Endothelial cell of umbilical vein (primary cell): Measurements from ENCODE around the gene SP140. TPM values are rescaled to one million over a fixed set of nuclear protein-coding genes. Genes with fewer than 3 reads are reported as not detected.

Source experiments
- BruUV-seq: library from RNA; stranded (reverse); fragments of 400-500 nt; replicated peaks from 2 replicates; lab custom pipeline; 2021; lab: Mats Ljungman, UMichigan
- CTCF ChIA-PET: fragments of 300-600, 350-600 bp; sonication (Branson Sonifier 250); formaldehyde crosslinking; loops from one replicate; lab custom pipeline; 2021; ENCODE audit warnings: antibody characterized with exemption, inconsistent platforms; lab: Charles Lee
- POLR2A ChIA-PET: fragments of 300-600, 350-600 bp; sonication (Branson Sonifier 250); formaldehyde crosslinking; loops from one replicate; lab custom pipeline; 2021; ENCODE audit warnings: antibody characterized with exemption, inconsistent platforms; lab: Charles Lee
- DNase-seq: peaks from one replicate; pipeline ENCODE4 v3.0.0-alpha.2; 2011; ENCODE audit warnings: low read depth, low spot score
- FAIRE-seq: peaks from 2 replicates; lab custom pipeline; 2011; peaks lifted over from hg19 to GRCh38; lab: Jason Lieb, UNC
- H2AFZ ChIP-seq: 2 replicates; pipeline ENCODE4 v1.6.0; 2012; ENCODE audit warnings: low read depth, low read length, control low read depth, inconsistent platforms
- H3K27ac ChIP-seq: 2 replicates; pipeline ENCODE4 v1.5.1; 2011; ENCODE audit warnings: low read depth, mild to moderate bottlenecking, control low read depth, low read length, moderate library complexity; ENCODE audit not compliant: insufficient read depth
- H3K27me3 ChIP-seq, 2 experiments: 2 replicates each; pipeline versions ENCODE4 v1.6.0 to v1.6.1; 2011; ENCODE audit warnings: low read length in 2 of 2, mixed read lengths in 1 of 2; ENCODE audit not compliant: control insufficient read depth in 2 of 2, insufficient read depth in 2 of 2
- H3K36me3 ChIP-seq, 2 experiments: 2 replicates in 1 of 2; 3 replicates in 1 of 2; pipeline ENCODE4 v1.5.1; 2011; ENCODE audit warnings: low read length in 2 of 2, mild to moderate bottlenecking in 1 of 2, moderate library complexity in 1 of 2; ENCODE audit not compliant: control insufficient read depth in 2 of 2, insufficient read depth in 2 of 2; ENCODE audit errors: extremely low read depth in 1 of 2
- H3K4me1 ChIP-seq: 3 replicates; pipeline ENCODE4 v1.5.1; 2011; ENCODE audit warnings: mild to moderate bottlenecking, low read length; ENCODE audit not compliant: control insufficient read depth, insufficient read depth; ENCODE audit errors: extremely low read depth
- H3K4me2 ChIP-seq: 2 replicates; pipeline ENCODE4 v1.6.1; 2011; ENCODE audit warnings: low read length, control low read depth, mixed read lengths; ENCODE audit not compliant: insufficient read depth
- H3K4me3 ChIP-seq, 3 experiments: fragments of 200-600 bp in 1 of 3; sonication (generic), shearing (Covaris generic) in 1 of 3; replicated peaks in 1 of 3; 2 replicates each; pipeline ENCODE4 v1.5.1; 2011 to 2016; ENCODE audit warnings: control low read depth in 3 of 3, low read length in 3 of 3, mild to moderate bottlenecking in 2 of 3, inconsistent platforms in 1 of 3, low read depth in 1 of 3, moderate library complexity in 1 of 3; ENCODE audit not compliant: insufficient read depth in 1 of 3
- H3K79me2 ChIP-seq: 2 replicates; pipeline ENCODE4 v1.6.0; 2012; ENCODE audit warnings: low read length, inconsistent platforms; ENCODE audit not compliant: control insufficient read depth, insufficient read depth
- H3K9ac ChIP-seq: replicated peaks from 2 replicates; pipeline ENCODE3; 2011; ENCODE audit warnings: low read length, control low read depth; ENCODE audit not compliant: insufficient read depth; ENCODE audit errors: extremely low read depth
- H3K9me1 ChIP-seq: replicated peaks from 3 replicates; pipeline ENCODE4 v1.6.0; 2011; ENCODE audit warnings: mild to moderate bottlenecking, low read length; ENCODE audit not compliant: control insufficient read depth, insufficient read depth; ENCODE audit errors: extremely low read depth
- H3K9me3 ChIP-seq: replicated peaks from 2 replicates; pipeline ENCODE4 v1.5.1; 2012; ENCODE audit warnings: low read length, inconsistent platforms; ENCODE audit not compliant: control insufficient read depth, insufficient read depth
- H4K20me1 ChIP-seq: replicated peaks from 2 replicates; pipeline ENCODE3; 2011; ENCODE audit warnings: mild to moderate bottlenecking, low read length; ENCODE audit not compliant: control insufficient read depth, insufficient read depth; ENCODE audit errors: extremely low read depth
- EZH2 ChIP-seq: IDR thresholded peaks from 2 replicates; pipeline ENCODE4 v1.6.1; 2012; ENCODE audit warnings: borderline replicate concordance, low read depth, mild to moderate bottlenecking, moderate library complexity, low read length, inconsistent platforms; ENCODE audit not compliant: severe bottlenecking
- FOS ChIP-seq: IDR thresholded peaks from 2 replicates; pipeline ENCODE4 v1.6.1; 2011; ENCODE audit warnings: mild to moderate bottlenecking, low read length, moderate library complexity, borderline replicate concordance; ENCODE audit not compliant: insufficient read depth
- GATA2 ChIP-seq: IDR thresholded peaks from 2 replicates; pipeline ENCODE4 v1.7.0; 2011; ENCODE audit warnings: low read depth, mild to moderate bottlenecking, moderate library complexity, mixed read lengths, low read length; ENCODE audit not compliant: insufficient read length, insufficient read depth
- JUN ChIP-seq: IDR thresholded peaks from 2 replicates; pipeline ENCODE4 v1.6.1; 2011; ENCODE audit warnings: borderline replicate concordance, low read depth; ENCODE audit not compliant: insufficient read length, insufficient read depth
- MAX ChIP-seq: IDR thresholded peaks from 2 replicates; pipeline ENCODE4 v1.6.1; 2011; ENCODE audit not compliant: insufficient read depth, insufficient read length
- MYC ChIP-seq: IDR thresholded peaks from one replicate; pipeline ENCODE4 v1.6.1; 2011; ENCODE audit warnings: mild to moderate bottlenecking, low read depth, low read length
- POLR2A ChIP-seq: IDR thresholded peaks from 2 replicates; pipeline ENCODE4 v1.6.1; 2012; ENCODE audit warnings: low read depth, mild to moderate bottlenecking, control low read depth, low read length
- POLR2AphosphoS5 ChIP-seq: IDR thresholded peaks from 2 replicates; pipeline ENCODE4 v1.6.1; 2012; ENCODE audit warnings: low read depth, mild to moderate bottlenecking, control low read depth, low read length, moderate library complexity; ENCODE audit not compliant: insufficient read depth
- dilution Hi-C: fragments of 300-500 bp; cut with MboI; formaldehyde crosslinking; loops from one replicate; pipeline ENCODE4 v1.15.0; 2019; ENCODE audit warnings: low sequenced_read_pairs; ENCODE audit not compliant: extremely low pct_ligation_motif_present
- intact Hi-C: fragments of 100-400 bp; cut with micrococcal nuclease; formaldehyde crosslinking; loops from one replicate; pipeline ENCODE4 v1.10.0; 2022
- polyA plus RNA-seq, 4 experiments: library from polyadenylated mRNA; depleted of rRNA in 3 of 4; stranded (reverse) in 3 of 4; unstranded in 1 of 4; fragments of >200 nt; gene quantifications; 2 replicates each; pipeline versions ENCODE4 v1.2.1 to v1.2.3, GENCODE V29; 2011 to 2012; ENCODE audit warnings: missing spikeins in 1 of 4
- total RNA-seq: library from RNA; stranded (reverse); gene quantifications from 2 replicates; pipeline ENCODE4 v1.2.3, GENCODE V29; 2021
- TF ChIP-seq, protein P1 (sequence below), 2 donors: IDR thresholded peaks; 1 replicate in 1 of 2; 2 replicates in 1 of 2; pipeline ENCODE4 v1.5.1; 2011; ENCODE audit warnings: low read length in 2 of 2, mild to moderate bottlenecking in 2 of 2, moderate library complexity in 2 of 2, control low read depth in 1 of 2, inconsistent platforms in 1 of 2, low read depth in 1 of 2; ENCODE audit not compliant: insufficient read depth in 1 of 2; ENCODE audit errors: extremely low read depth in 1 of 2

The SP140 gene
- total and polyA plus RNA-seq, 2 donors (not counting 3 experiments of a cell fraction or from before 2014, with no cell fraction given): not detected

DNA sequence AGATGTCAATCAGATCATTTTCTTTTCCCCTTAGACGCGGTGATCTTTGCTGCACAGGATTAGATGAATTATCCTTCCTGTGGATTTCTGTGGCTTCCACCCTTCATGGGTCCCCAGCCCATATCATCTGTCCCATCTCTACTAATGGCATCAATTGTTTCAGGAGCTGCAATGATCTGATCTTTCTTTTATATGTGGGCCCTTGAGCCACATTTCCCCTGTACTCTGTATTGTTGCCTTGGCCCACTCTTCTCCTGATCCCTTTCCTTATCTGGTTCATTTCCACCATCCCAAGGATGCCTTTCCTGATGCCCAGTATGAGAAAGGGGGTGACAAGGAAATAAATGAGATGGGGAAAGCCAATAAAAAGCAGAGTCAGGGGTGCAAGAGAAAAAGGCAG, 24.7 kb downstream of the SP140 start:
- H3K9me1 ChIP-seq: no peaks in the 10 kb centered on the region
- H2AFZ ChIP-seq: no peak overlapping the region
- no peaks in the 10 kb centered on the region for H3K79me2 ChIP-seq
- H3K36me3 ChIP-seq: no peaks in the 10 kb centered on the region
- H3K4me3 ChIP-seq: no peak overlapping the region
- intact Hi-C loops (no loop called here), dilution Hi-C loops (no loop called here)
- TF ChIP-seq GATA2 (no peak), FOS (no peak)
- no peaks in the 10 kb centered on the region for H3K9me3 ChIP-seq
- H3K27me3 ChIP-seq: peaks cover 8 to 24% of the 10 kb centered on the region in 2 experiments
- DNase-seq (no peak), FAIRE-seq (no peak)
- no peak overlapping the region for H3K9ac ChIP-seq
- no peak overlapping the region for H3K27ac ChIP-seq
- no peaks in the 10 kb centered on the region for H3K4me1 ChIP-seq
- H4K20me1 ChIP-seq: no peaks in the 10 kb centered on the region
- H3K4me2 ChIP-seq: no peak overlapping the region
- BruUV-seq: no TSS peak
- ChIA-PET POLR2A (no interaction called here), CTCF (no interaction called here)

- Histone ChIP-seq H2AFZ (no peak overlapping the region), H3K4me2 (no peak overlapping the region), H4K20me1 (no peaks in the 10 kb centered on the region), H3K4me3 (no peak overlapping the region), H3K36me3 (no peaks in the 10 kb centered on the region), H3K9me1 (no peaks in the 10 kb centered on the region), H3K27ac (no peak overlapping the region), H3K27me3 (peaks cover 7 to 11% of the 10 kb centered on the region in 2 experiments), H3K9ac (no peak overlapping the region), H3K4me1 (no peaks in the 10 kb centered on the region), H3K9me3 (no peaks in the 10 kb centered on the region), H3K79me2 (no peaks in the 10 kb centered on the region)
- intact Hi-C loops (no loop called here), dilution Hi-C loops (no loop called here)
- POLR2A ChIA-PET: no interaction called here
- FAIRE-seq (no peak), DNase-seq (no peak)
- TF ChIP-seq POLR2A: no peak
- TF ChIP-seq JUN: no peak
- no peak for TF ChIP-seq EZH2
- TF ChIP-seq MYC: no peak
- TF ChIP-seq, protein P1, sequence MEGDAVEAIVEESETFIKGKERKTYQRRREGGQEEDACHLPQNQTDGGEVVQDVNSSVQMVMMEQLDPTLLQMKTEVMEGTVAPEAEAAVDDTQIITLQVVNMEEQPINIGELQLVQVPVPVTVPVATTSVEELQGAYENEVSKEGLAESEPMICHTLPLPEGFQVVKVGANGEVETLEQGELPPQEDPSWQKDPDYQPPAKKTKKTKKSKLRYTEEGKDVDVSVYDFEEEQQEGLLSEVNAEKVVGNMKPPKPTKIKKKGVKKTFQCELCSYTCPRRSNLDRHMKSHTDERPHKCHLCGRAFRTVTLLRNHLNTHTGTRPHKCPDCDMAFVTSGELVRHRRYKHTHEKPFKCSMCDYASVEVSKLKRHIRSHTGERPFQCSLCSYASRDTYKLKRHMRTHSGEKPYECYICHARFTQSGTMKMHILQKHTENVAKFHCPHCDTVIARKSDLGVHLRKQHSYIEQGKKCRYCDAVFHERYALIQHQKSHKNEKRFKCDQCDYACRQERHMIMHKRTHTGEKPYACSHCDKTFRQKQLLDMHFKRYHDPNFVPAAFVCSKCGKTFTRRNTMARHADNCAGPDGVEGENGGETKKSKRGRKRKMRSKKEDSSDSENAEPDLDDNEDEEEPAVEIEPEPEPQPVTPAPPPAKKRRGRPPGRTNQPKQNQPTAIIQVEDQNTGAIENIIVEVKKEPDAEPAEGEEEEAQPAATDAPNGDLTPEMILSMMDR (IDR thresholded peaks at IDR 0.05; ENCODE audit: extremely low read depth in 1 of 2, insufficient read depth in 1 of 2, low read depth in 1 of 2, low read length in 2 of 2): no peak
- no peak for TF ChIP-seq GATA2
- TF ChIP-seq POLR2AphosphoS5: no peak
- TF ChIP-seq FOS: no peak
- TF ChIP-seq MAX: no peak
- CTCF ChIA-PET: no interaction called here
- no TSS peak for BruUV-seq
These were observed 28.8 kb downstream of the SP140 start for GRCh38 chr2:230254152-230254881.
